B cell (primary cell): ENCODE results near the gene DPCD. TPM values are rescaled to one million over a fixed set of nuclear protein-coding genes. Genes with fewer than 3 reads are reported as not detected.

Experiments used
- ATAC-seq: fragments of 200-7000 bp; cut with Tn5 transposase; one replicate; pipeline ENCODE4 v1.10.0; 2021; ENCODE audit warnings: low read depth, mild to moderate bottlenecking, moderate number of reproducible peaks, moderate library complexity
- CTCF ChIA-PET: fragments of 350-600 bp; sonication (Branson Sonifier 250); formaldehyde crosslinking; loops from one replicate; lab custom pipeline; 2021; ENCODE audit warnings: antibody characterized with exemption, inconsistent platforms; lab: Charles Lee
- POLR2A ChIA-PET: fragments of 350-600 bp; sonication (Branson Sonifier 250); formaldehyde crosslinking; loops from one replicate; lab custom pipeline; 2021; ENCODE audit warnings: antibody characterized with exemption; lab: Charles Lee
- DNase-seq: peaks from one replicate; pipeline ENCODE4 v3.0.0; 2013
- H2AFZ ChIP-seq: 2 replicates; pipeline ENCODE4 v1.6.1; 2012; ENCODE audit warnings: mild to moderate bottlenecking, low read depth, low read length; ENCODE audit not compliant: insufficient read depth, poor library complexity, severe bottlenecking
- H3K27ac ChIP-seq, 2 donors: 1 replicate in 1 of 2; 2 replicates in 1 of 2; pipeline ENCODE4 v1.5.1; 2012 to 2013; ENCODE audit warnings: low read length in 2 of 2, mild to moderate bottlenecking in 2 of 2, moderate library complexity in 1 of 2
- H3K27me3 ChIP-seq, 4 experiments: fragments of 200-600 bp in 1 of 4; sonication (generic) in 1 of 4; replicated peaks in 1 of 4; 1 replicate in 2 of 4; 2 replicates in 2 of 4; pipeline versions ENCODE4 v1.6.1 to v1.7.0; 2013 to 2016; ENCODE audit warnings: low read length in 3 of 4, mild to moderate bottlenecking in 2 of 4, mixed read lengths in 1 of 4, moderate library complexity in 1 of 4; ENCODE audit not compliant: insufficient read depth in 4 of 4, control insufficient read depth in 3 of 4; ENCODE audit errors: control extremely low read depth in 1 of 4
- H3K36me3 ChIP-seq, 2 experiments: replicated peaks in 1 of 2; 1 replicate in 1 of 2; 2 replicates in 1 of 2; pipeline versions ENCODE4 v1.6.1 to v1.7.1; 2013; ENCODE audit warnings: low read length in 1 of 2; ENCODE audit not compliant: insufficient read depth in 2 of 2, control insufficient read depth in 1 of 2; ENCODE audit errors: control extremely low read depth in 1 of 2, extremely low read depth in 1 of 2
- H3K4me1 ChIP-seq, 2 donors: fragments of 200-600 bp in 1 of 2; sonication (generic) in 1 of 2; 1 replicate in 1 of 2; 2 replicates in 1 of 2; pipeline versions ENCODE4 v1.5.1 to v1.6.1; 2013 to 2017; ENCODE audit warnings: low read length in 2 of 2; ENCODE audit not compliant: control insufficient read depth in 2 of 2, insufficient read depth in 2 of 2
- H3K4me2 ChIP-seq: replicated peaks from 2 replicates; pipeline ENCODE3; 2012; ENCODE audit warnings: mild to moderate bottlenecking, low read depth, low read length; ENCODE audit not compliant: poor library complexity, severe bottlenecking
- H3K4me3 ChIP-seq, 5 experiments: fragments of 200-600 bp in 1 of 5; sonication (generic) in 1 of 5; 1 replicate in 3 of 5; 2 replicates in 2 of 5; pipeline versions ENCODE4 v1.5.1 to v1.7.0; 2011 to 2016; ENCODE audit warnings: low read length in 4 of 5, mild to moderate bottlenecking in 4 of 5, low read depth in 2 of 5, control low read depth in 1 of 5, moderate library complexity in 1 of 5; ENCODE audit not compliant: insufficient read depth in 1 of 5; ENCODE audit errors: control extremely low read depth in 1 of 5, extremely low read depth in 1 of 5
- H3K79me2 ChIP-seq: fragments of 200-600 bp; sonication (generic); one replicate; pipeline ENCODE4 v1.6.0; 2016; ENCODE audit warnings: low read length; ENCODE audit not compliant: control insufficient read depth, insufficient read depth
- H3K9ac ChIP-seq: fragments of 200-600 bp; sonication (generic); 2 replicates; pipeline ENCODE4 v1.6.1; 2017; ENCODE audit warnings: mild to moderate bottlenecking, low read length, moderate library complexity
- H3K9me3 ChIP-seq, 3 donors: one replicate each; pipeline versions ENCODE4 v1.6.1 to v1.7.1; 2013; ENCODE audit warnings: low read length in 2 of 3; ENCODE audit not compliant: control insufficient read depth in 2 of 3, insufficient read depth in 1 of 3; ENCODE audit errors: control extremely low read depth in 1 of 3
- H4K20me1 ChIP-seq: 2 replicates; pipeline ENCODE4 v1.6.0; 2012; ENCODE audit warnings: mild to moderate bottlenecking, low read length; ENCODE audit not compliant: insufficient read depth, control insufficient read depth, poor library complexity, severe bottlenecking
- H3K27ac Mint-ChIP-seq: one replicate; pipeline ENCODE4 v1.8.0; 2021; ENCODE audit warnings: mixed read lengths
- H3K27me3 Mint-ChIP-seq: one replicate; pipeline ENCODE4 v1.8.0; 2021; ENCODE audit warnings: mixed read lengths
- H3K4me1 Mint-ChIP-seq: one replicate; pipeline ENCODE4 v1.8.0; 2021; ENCODE audit warnings: mixed read lengths
- H3K4me3 Mint-ChIP-seq: one replicate; pipeline ENCODE4 v1.8.0; 2021; ENCODE audit warnings: mixed read lengths
- H3K9me3 Mint-ChIP-seq: one replicate; pipeline ENCODE4 v1.8.0; 2022; ENCODE audit warnings: mixed read lengths; ENCODE audit not compliant: insufficient read depth
- EZH2 ChIP-seq: IDR thresholded peaks from 2 replicates; pipeline ENCODE4 v1.6.1; 2012; ENCODE audit warnings: borderline replicate concordance, low read depth, mild to moderate bottlenecking, moderate library complexity, low read length; ENCODE audit not compliant: insufficient read depth, poor library complexity, severe bottlenecking
- WGBS: methylation state at CpG from one replicate; pipeline ENCODE4 v1.1.5; 2013; ENCODE audit warnings: missing lambda C conversion rate; ENCODE audit not compliant: insufficient coverage; 5-methylcytosine and 5-hydroxymethylcytosine counted together
- intact Hi-C: fragments of 100-400 bp; cut with micrococcal nuclease; formaldehyde crosslinking; loops from one replicate; pipeline ENCODE4 v1.10.0; 2022
- polyA plus RNA-seq: library from polyadenylated mRNA; depleted of rRNA; stranded (reverse); fragments of >200 nt; gene quantifications from 2 replicates; pipeline ENCODE4 v1.2.3, GENCODE V29; 2012
- total RNA-seq, 2 donors: library from RNA; stranded (reverse); fragments of 120-200 nt in 1 of 2; gene quantifications; 1 replicate in 1 of 2; 2 replicates in 1 of 2; pipeline versions ENCODE4 v1.2.3 to v1.2.4, GENCODE V29; 2013 to 2022
- TF ChIP-seq, protein P1 (sequence below): fragments of 200-600 bp; IDR thresholded peaks from one replicate; pipeline ENCODE4 v1.8.0; 2022; ENCODE audit warnings: antibody characterized with exemption, mild to moderate bottlenecking

The DPCD gene
- total and polyA plus RNA-seq, 2 donors (not counting 1 experiment from before 2014, with no cell fraction given): 0.88 to 2.2 TPM

DNA sequence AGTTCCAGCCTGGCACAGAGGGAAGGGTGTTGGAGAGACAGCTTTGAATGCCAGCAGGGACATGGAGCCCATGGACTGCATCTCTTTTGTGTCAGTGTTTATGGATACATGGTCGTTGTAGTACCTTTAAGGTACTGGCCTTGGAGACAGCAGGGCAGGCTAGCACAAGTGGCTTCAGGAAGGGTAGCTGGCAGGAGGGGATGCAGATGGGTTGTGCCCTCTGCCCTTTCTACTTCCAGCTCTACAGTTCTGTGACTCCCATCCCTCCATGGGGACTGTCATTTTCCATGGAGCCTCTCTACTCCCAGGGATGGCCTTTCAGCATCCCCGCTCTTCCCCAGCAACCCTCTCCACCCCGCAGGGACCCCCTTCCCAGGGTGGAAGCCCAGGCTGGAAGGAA lies 25.1 kb upstream of the DPCD start:
- intact Hi-C loops: no loop called here

DNA sequence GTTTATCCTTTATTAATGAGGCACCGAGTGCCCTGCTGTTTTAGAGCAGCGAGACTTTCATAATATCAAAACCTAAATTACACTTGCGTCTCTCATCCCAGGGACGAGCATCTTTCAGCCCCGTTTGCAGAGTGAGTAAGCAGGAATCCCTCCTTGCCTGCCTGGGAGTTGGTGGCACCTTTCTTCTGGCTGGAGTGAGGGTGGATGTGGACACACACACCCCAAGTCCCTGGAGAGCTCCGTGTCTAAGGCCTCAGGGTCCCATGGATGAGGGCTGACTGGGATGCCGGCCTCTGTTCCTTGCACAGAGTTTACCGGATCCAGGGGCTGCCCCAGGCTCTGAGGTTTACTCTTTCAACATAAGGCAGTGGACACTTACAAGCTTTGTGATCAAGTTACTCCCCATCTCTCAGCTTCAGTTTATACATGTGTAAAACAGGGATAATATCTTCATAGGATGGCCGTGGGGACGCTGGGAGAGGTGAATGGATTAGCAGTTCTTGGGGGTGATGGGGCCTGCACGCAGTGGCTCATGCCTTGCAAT lies 24.6 kb upstream of the DPCD start:
- Histone ChIP-seq H3K79me2 (no peaks in the 10 kb centered on the region), H3K27ac (no peak overlapping the region), H3K4me2 (no peak overlapping the region), H3K9me3 (no peaks in the 10 kb centered on the region), H3K27me3 (peaks cover 0 to 38% (median 23%) of the 10 kb centered on the region in 4 experiments), H3K36me3 (no peaks in the 10 kb centered on the region), H3K4me1 (peaks cover 6 to 10% of the 10 kb centered on the region in 2 donors), H2AFZ (no peak overlapping the region), H4K20me1 (no peaks in the 10 kb centered on the region), H3K4me3 (no peak overlapping the region), H3K9ac (no peak overlapping the region)
- intact Hi-C loops: no loop called here
- Mint-ChIP-seq H3K4me1 (peaks cover 7% of the 10 kb centered on the region), H3K4me3 (no peak overlapping the region), H3K27ac (no peak overlapping the region), H3K9me3 (no peaks in the 10 kb centered on the region), H3K27me3 (peaks cover 48% of the 10 kb centered on the region)
- ChIA-PET CTCF (no interaction called here), POLR2A (no interaction called here)
- TF ChIP-seq EZH2: no peak
- TF ChIP-seq, protein P1, sequence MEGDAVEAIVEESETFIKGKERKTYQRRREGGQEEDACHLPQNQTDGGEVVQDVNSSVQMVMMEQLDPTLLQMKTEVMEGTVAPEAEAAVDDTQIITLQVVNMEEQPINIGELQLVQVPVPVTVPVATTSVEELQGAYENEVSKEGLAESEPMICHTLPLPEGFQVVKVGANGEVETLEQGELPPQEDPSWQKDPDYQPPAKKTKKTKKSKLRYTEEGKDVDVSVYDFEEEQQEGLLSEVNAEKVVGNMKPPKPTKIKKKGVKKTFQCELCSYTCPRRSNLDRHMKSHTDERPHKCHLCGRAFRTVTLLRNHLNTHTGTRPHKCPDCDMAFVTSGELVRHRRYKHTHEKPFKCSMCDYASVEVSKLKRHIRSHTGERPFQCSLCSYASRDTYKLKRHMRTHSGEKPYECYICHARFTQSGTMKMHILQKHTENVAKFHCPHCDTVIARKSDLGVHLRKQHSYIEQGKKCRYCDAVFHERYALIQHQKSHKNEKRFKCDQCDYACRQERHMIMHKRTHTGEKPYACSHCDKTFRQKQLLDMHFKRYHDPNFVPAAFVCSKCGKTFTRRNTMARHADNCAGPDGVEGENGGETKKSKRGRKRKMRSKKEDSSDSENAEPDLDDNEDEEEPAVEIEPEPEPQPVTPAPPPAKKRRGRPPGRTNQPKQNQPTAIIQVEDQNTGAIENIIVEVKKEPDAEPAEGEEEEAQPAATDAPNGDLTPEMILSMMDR: no peak
- DNase-seq (no peak), ATAC-seq (no peak)
- WGBS: 88% methylated on average over 3 of the region's 11 CpGs

More for the DNA sequence above, 25.1 kb upstream of the DPCD start:
- H4K20me1 ChIP-seq: no peaks in the 10 kb centered on the region
- Mint-ChIP-seq H3K4me1 (peaks cover 7% of the 10 kb centered on the region), H3K27ac (no peak overlapping the region), H3K4me3 (no peak overlapping the region), H3K27me3 (peaks cover 43% of the 10 kb centered on the region), H3K9me3 (no peaks in the 10 kb centered on the region)
- TF ChIP-seq, protein P1: no peak
- TF ChIP-seq EZH2: no peak
- ATAC-seq (no peak), DNase-seq (no peak)
- no peaks in the 10 kb centered on the region for H3K79me2 ChIP-seq
- H3K4me3 ChIP-seq: no peak overlapping the region
- H3K9me3 ChIP-seq: no peaks in the 10 kb centered on the region
- no peaks in the 10 kb centered on the region for H3K36me3 ChIP-seq
- no peak overlapping the region for H3K27ac ChIP-seq
- H3K27me3 ChIP-seq: peaks cover 0 to 32% (median 18%) of the 10 kb centered on the region in 4 experiments
- no peak overlapping the region for H2AFZ ChIP-seq
- H3K9ac ChIP-seq: no peak overlapping the region
- WGBS: 25% methylated on average over 1 of the region's 3 CpGs
- POLR2A ChIA-PET: no interaction called here
- H3K4me2 ChIP-seq: no peak overlapping the region
- CTCF ChIA-PET: no interaction called here
- H3K4me1 ChIP-seq: peaks cover 6 to 10% of the 10 kb centered on the region in 2 donors
